IPS-15b (cell line): ENCODE measurements around the gene LSM10.

ENCODE experiments used
- H3K27me3 ChIP-seq: one replicate; pipeline ENCODE4 v1.6.1; 2013; ENCODE audit warnings: low read length; ENCODE audit not compliant: control insufficient read depth, insufficient read depth
- H3K36me3 ChIP-seq: one replicate; pipeline ENCODE4 v1.6.1; 2013; ENCODE audit warnings: low read length; ENCODE audit not compliant: control insufficient read depth, insufficient read depth
- H3K4me1 ChIP-seq: one replicate; pipeline ENCODE4 v1.6.1; 2013; ENCODE audit warnings: mild to moderate bottlenecking, low read length; ENCODE audit not compliant: control insufficient read depth, insufficient read depth
- H3K4me3 ChIP-seq: one replicate; pipeline ENCODE4 v1.5.1; 2013; ENCODE audit warnings: low read depth, low read length
- H3K9ac ChIP-seq: one replicate; pipeline ENCODE4 v1.6.1; 2013; ENCODE audit warnings: low read depth, mild to moderate bottlenecking, low read length
- H3K9me3 ChIP-seq: one replicate; pipeline ENCODE4 v1.6.1; 2013; ENCODE audit warnings: mild to moderate bottlenecking, low read length; ENCODE audit not compliant: control insufficient read depth, insufficient read depth

The LSM10 gene

GRCh38 chr1:36425791-36426190 is 28.1 kb upstream of the LSM10 start:
- Histone ChIP-seq H3K9ac (no peak overlapping the region), H3K27me3 (no peaks in the 10 kb centered on the region), H3K4me1 (no peaks in the 10 kb centered on the region), H3K36me3 (no peaks in the 10 kb centered on the region), H3K9me3 (no peaks in the 10 kb centered on the region), H3K4me3 (no peak overlapping the region)

GRCh38 chr1:36421649-36422048 is 23.9 kb upstream of the LSM10 start:
- H3K9me3 ChIP-seq = no peaks in the 10 kb centered on the region
- no peaks in the 10 kb centered on the region for H3K4me1 ChIP-seq
- H3K4me3 ChIP-seq = no peak overlapping the region
- H3K36me3 ChIP-seq = no peaks in the 10 kb centered on the region
- no peak overlapping the region for H3K9ac ChIP-seq
- H3K27me3 ChIP-seq = no peaks in the 10 kb centered on the region

DNA sequence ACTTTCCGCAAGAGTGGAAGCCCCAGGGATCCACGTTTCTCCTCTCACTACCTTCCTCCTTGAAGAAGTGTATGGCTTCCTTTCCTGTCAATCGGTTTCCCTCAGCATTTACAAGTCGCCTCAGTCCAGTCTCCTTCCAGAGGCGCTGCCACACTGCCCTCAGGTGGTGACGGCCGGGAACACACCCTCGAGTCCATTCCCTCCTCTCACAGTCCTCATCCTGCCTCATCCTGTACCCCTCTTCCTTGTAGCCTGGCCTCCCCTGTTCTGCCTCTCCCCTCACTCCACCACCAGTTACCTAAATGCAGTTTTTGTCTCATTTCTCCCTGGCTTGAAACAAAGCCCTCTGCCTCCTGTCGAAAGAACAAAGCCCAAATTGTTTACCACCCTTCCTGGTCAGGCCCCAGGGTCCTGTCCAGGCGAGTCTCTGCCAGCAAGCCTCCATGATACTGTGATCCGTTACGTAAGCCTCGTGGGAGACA is 23.2 kb upstream of the LSM10 start:
- Histone ChIP-seq H3K36me3 (no peaks in the 10 kb centered on the region), H3K4me1 (no peaks in the 10 kb centered on the region), H3K9ac (no peak overlapping the region), H3K9me3 (no peaks in the 10 kb centered on the region), H3K27me3 (no peaks in the 10 kb centered on the region), H3K4me3 (no peak overlapping the region)

- H3K36me3 ChIP-seq = no peaks in the 10 kb centered on the region
- no peak overlapping the region for H3K4me3 ChIP-seq
- no peaks in the 10 kb centered on the region for H3K27me3 ChIP-seq
- H3K4me1 ChIP-seq = no peaks in the 10 kb centered on the region
- no peak overlapping the region for H3K9ac ChIP-seq
- no peaks in the 10 kb centered on the region for H3K9me3 ChIP-seq
These were observed 22.7 kb upstream of the LSM10 start for GRCh38 chr1:36420409-36420808.

- H3K27me3 ChIP-seq = no peaks in the 10 kb centered on the region
- H3K4me3 ChIP-seq = no peak overlapping the region
- H3K9ac ChIP-seq = no peak overlapping the region
- H3K9me3 ChIP-seq = no peaks in the 10 kb centered on the region
- no peaks in the 10 kb centered on the region for H3K4me1 ChIP-seq
- no peaks in the 10 kb centered on the region for H3K36me3 ChIP-seq
These were observed 21.9 kb upstream of the LSM10 start for GRCh38 chr1:36419569-36419968.

DNA sequence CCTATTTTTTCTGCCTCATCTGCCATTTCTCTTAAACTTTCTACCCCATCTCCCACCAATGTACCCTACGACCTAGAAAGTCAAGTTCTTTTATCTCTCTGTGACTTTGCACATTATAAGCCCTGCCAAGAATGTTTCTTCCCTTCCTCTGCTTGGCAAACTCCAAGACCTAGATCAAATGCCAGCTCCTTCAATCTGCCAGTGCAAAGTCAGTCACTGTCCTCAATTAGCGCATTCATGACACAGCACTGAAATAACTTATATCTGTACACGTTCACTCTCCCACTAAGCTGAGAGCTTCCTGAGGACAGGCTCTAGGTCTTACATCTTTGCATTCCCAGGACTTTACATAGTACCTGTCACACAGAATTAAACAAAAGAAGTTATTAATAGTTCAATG is 21.4 kb upstream of the LSM10 start:
- no peaks in the 10 kb centered on the region for H3K4me1 ChIP-seq
- no peak overlapping the region for H3K9ac ChIP-seq
- no peak overlapping the region for H3K4me3 ChIP-seq
- no peaks in the 10 kb centered on the region for H3K27me3 ChIP-seq
- no peaks in the 10 kb centered on the region for H3K9me3 ChIP-seq
- no peaks in the 10 kb centered on the region for H3K36me3 ChIP-seq

DNA sequence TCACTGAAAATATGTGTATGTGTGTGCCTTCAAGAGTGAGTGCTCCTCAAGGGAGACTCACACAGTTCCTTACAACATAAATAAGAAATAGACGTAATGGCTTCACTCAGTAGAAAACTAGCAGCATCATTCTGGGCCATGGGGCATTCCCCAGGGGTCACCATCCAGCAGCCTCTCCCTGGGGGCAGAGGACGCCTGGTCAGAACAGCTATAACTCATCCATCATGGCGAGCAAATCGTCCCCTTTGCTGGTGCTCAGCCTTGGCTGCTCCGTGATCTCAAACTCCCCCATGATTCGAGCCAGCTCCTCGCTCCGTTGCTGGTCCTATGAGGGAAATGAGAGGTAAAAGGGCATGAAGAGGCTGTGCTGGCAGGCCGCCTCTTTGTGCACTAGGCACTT is 20.2 kb upstream of the LSM10 start:
- H3K9me3 ChIP-seq = no peaks in the 10 kb centered on the region
- H3K9ac ChIP-seq = no peak overlapping the region
- no peak overlapping the region for H3K4me3 ChIP-seq
- no peaks in the 10 kb centered on the region for H3K4me1 ChIP-seq
- no peaks in the 10 kb centered on the region for H3K36me3 ChIP-seq
- no peaks in the 10 kb centered on the region for H3K27me3 ChIP-seq

DNA sequence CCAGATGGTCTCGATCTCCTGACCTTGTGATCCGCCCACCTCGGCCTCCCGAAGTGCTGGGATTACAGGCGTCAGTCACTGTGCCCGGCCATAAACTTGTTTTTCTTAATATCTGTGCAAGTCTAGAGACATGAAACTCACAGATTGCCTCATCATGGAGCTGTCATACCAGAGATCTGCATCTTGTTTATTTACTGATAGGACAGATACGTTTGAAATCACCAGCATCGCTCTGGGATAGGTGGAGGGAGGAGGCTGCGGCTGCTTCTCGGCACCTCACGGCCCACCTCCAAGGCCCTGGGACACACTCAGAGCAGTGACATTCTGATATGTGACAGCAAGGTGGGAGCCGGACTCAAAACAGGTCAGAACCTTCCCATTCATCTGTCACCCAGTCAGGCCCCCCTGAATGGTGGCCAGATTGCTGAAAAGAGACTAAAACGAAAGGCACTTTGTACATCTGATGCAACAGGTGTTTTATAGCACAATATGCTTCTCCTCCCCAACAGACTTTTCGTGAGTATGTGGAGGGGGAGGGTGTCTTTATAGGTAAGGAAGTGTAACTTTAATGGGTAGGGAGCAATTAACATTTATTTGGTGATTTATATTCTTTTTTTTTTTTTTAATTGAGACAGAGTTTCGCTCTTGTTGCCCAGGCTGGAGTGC is 18.1 kb upstream of the LSM10 start:
- no peaks in the 10 kb centered on the region for H3K9me3 ChIP-seq
- no peaks in the 10 kb centered on the region for H3K4me1 ChIP-seq
- H3K27me3 ChIP-seq = no peaks in the 10 kb centered on the region
- no peak overlapping the region for H3K4me3 ChIP-seq
- no peaks in the 10 kb centered on the region for H3K36me3 ChIP-seq
- H3K9ac ChIP-seq = no peak overlapping the region

GRCh38 chr1:36414384-36414783 is 16.7 kb upstream of the LSM10 start:
- Histone ChIP-seq H3K4me1 (no peaks in the 10 kb centered on the region), H3K9me3 (no peaks in the 10 kb centered on the region), H3K4me3 (no peak overlapping the region), H3K36me3 (no peaks in the 10 kb centered on the region), H3K9ac (no peak overlapping the region), H3K27me3 (no peaks in the 10 kb centered on the region)

DNA sequence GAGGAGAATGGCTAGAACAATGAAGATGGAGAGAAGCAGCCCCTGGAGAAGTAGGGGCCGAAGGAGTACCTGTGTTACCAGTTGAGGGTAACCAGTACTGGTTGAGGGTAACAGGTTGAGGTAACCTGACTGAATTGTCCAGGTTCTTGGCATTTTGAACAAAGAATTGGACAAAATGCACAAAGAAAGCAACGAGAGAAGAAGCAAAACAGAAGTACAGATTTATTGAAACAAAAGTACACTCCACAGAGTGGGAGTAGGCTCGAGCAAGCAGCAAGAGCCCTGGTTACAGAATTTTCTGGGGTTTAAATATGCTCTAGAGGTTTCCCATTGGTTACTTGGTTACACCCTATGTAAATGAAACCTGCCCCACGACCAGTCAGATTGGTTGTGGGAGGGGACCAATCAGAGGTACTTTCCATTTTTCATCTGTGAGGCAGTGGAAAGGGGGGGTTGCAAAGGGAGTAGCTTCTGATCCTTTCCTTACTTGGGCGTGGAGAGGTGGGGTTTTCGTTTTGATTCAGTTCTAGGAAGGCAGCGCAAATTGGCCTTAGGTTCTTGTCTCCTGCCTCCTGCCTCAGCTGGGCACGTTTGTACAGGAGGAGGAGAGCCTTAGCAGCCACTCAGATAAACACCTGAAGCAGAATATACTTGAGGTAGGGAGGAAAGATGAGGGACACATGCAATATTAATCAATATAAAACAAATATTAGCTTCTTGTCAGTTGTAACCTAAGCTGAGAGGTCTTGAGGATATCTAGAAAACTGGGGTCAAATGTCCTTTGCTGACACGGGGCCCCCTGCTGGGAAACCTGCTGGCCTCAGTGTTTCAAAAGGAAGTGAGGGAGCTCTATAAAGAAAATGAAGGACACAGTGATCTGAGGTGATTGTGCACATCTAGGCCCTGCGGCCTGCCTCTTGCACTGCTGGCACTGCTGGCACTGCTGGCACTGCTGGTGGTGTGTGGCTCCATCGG is 14.3 kb upstream of the LSM10 start:
- H3K9me3 ChIP-seq = no peaks in the 10 kb centered on the region
- H3K4me1 ChIP-seq = no peaks in the 10 kb centered on the region
- peaks cover 5% of the 10 kb centered on the region for H3K36me3 ChIP-seq
- H3K9ac ChIP-seq = no peak overlapping the region
- H3K4me3 ChIP-seq = no peak overlapping the region
- H3K27me3 ChIP-seq = no peaks in the 10 kb centered on the region

DNA sequence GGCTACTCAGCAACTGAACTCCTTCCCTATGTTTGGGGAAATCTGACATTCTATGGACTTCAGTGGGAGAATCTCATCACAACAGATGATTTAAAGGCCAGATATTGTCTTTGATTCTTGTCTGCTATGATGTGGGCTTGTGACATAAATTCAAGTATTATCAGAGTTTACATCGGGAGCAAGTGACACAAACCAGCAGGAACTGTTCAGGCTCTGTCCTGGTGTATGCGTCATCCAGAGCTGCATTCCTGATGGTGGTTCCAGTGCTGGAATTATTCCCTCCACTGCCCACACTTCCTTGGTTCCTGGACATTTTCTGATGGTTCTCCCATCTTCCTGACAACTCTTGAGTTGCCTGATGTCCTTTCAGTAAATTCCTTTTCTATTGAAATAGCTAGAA is 10.8 kb upstream of the LSM10 start:
- H3K9me3 ChIP-seq = no peaks in the 10 kb centered on the region
- H3K4me3 ChIP-seq = no peak overlapping the region
- H3K4me1 ChIP-seq = no peaks in the 10 kb centered on the region
- H3K9ac ChIP-seq = no peak overlapping the region
- no peaks in the 10 kb centered on the region for H3K27me3 ChIP-seq
- H3K36me3 ChIP-seq = peaks cover 5% of the 10 kb centered on the region

DNA sequence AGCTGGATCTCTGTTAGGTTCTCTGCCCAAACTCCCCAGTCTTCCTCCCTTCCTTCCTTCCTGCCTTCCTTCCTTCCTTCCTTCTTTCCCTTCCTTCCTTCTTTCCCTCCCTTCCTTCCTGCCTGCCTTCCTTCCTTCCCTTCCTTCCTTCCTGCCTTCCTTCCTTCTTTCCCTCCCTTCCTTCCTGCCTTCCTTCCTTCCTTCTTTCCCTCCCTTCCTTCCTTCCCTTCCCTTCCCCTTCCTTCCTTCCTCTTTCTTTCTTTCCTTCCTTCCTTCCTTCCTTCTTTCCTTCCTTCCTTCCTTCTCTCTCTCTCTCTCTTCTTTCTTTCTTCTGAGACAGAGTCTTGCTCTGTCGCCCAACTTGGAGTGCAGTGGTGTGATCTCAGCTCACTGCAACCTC is 8.7 kb upstream of the LSM10 start:
- Histone ChIP-seq H3K27me3 (no peaks in the 10 kb centered on the region), H3K36me3 (peaks cover 5% of the 10 kb centered on the region), H3K4me3 (no peak overlapping the region), H3K9ac (no peak overlapping the region), H3K4me1 (no peaks in the 10 kb centered on the region), H3K9me3 (no peaks in the 10 kb centered on the region)
